NCI-H510A treated with DMSO at 0.1 percent for 48 hours (cell line): ENCODE results near the gene ZBTB22.
"Not testable (repeated sequence)": the region's sequence is repeated elsewhere in the genome, so short reads cannot be mapped to it uniquely, and the experiment has no call there.

Experiments
- DNase-seq: peaks from one replicate; lab custom pipeline; 2025; lab: John Stamatoyannopoulos, UW

ZBTB22 gene

GRCh38 chr6:33301877-33302276 is 15.7 kb downstream of the ZBTB22 start:
- DNase-seq: no peak

DNA sequence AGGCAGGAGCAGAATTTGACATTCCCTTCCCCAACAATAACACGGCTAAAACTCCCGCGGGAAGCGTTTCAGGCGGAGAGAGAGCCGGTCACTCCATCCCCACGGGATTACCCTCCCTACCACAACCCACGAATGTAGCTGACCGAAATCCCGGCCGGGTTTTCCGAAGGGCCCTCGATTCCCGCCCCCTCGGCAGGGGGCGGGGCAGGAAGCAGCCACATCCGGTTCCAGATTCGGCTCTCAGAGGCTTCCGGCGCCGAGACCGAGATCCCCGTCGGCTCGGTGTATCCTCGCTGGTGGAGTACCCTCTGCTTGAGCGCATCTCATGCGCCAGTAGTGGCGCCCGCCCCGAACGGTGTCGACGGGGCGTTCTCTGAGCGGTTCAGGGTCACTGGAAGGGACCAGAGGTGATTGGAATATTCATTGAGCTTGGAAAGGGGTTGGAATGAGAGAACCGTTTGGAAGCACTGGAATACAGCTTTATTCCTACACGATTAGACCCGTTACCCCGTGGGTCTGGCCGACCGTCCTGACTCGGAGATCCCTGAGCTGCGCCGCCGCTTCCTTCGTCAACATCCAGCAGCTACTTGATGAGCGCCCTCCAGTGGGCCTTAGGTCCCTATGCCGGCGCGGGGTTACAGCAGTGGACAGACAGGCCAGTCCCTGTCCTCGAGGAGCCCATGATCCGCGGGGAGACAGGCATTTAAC is 18.2 kb downstream of the ZBTB22 start:
- peak; percentile 95 for DNase-seq

GRCh38 chr6:33298773-33299236 is 18.7 kb downstream of the ZBTB22 start, which contains the start of gene RGL2:
TSS of gene RGL2 (minus strand) at chr6:33298942. CDS start at chr6:33298610, 332 bp downstream.
- peak; percentile 58 for DNase-seq

DNA sequence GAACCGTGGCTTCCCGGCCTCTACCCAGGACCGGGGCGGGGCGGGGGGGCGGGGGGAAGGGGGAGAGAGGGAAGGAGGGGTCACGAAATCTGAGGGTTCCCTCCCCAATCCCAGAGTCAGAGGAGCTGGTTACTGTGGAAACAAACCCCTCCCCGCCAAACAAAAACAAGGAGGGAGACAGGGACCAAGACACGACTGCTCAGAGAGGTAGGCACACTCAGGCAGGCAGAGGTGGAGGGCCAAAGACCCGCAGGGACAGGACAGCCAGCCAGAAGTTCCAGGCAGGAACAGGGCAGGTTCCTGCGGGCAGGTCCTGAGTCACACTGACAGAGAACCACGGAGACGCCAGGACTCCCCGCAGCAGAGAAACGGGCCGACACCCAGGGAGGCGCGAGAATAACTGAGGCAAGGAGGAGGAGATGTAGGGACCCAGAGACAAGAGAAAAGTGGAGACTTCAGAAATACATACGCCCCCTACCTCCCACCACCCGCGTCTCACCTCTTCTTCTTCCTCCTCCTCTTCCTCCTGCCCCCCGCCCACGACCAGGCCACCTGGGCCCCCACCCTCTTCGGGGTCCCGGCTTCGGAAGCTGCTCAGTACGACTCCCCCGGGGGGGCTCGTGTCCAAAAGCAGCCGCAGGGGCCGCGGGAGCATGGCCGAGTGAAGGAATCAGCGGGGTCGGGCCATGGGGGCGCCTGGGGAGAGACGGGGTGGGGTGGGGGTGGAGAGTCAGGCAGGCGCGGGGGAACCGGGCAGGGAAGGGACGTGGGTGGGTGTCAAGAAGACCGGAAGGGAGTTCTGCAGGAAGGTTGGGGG is 19.4 kb downstream of the ZBTB22 start:
- peak; percentile 58 for DNase-seq

- DNase-seq: peak; percentile 49
These were observed 20.1 kb downstream of the ZBTB22 start for GRCh38 chr6:33297406-33297955.

DNA sequence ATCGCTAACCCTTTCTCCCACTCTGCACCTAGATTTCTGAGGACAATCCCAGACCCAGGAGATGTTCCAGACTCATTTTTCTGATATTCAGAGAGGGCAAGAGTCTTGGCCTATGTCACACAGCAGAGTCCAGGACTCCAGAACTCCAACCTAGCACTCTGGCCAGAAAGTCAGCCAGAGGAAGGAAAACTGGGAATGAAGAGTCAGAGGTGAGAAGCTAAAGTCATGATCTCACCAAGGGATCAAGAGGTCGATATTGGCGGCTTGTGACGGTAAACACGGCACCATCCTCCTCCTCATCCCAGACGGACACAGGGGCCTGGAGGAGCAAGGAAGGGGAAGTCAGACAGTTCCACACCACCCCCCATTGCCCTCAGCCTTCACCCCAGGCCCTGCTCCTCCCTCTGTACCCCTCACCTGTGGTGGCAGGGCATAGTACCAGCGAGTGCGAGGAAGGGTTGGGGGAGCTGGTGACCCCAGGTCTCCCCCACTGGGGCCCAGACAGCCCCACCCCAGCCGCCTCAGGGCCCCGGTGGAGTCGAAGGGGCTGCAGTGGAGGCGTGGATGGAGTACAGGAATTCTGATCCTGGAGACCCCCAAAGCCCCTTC is 20.6 kb downstream of the ZBTB22 start:
- no peak for DNase-seq

- no peak for DNase-seq
These were observed 21.7 kb downstream of the ZBTB22 start for GRCh38 chr6:33295621-33296369.

DNA sequence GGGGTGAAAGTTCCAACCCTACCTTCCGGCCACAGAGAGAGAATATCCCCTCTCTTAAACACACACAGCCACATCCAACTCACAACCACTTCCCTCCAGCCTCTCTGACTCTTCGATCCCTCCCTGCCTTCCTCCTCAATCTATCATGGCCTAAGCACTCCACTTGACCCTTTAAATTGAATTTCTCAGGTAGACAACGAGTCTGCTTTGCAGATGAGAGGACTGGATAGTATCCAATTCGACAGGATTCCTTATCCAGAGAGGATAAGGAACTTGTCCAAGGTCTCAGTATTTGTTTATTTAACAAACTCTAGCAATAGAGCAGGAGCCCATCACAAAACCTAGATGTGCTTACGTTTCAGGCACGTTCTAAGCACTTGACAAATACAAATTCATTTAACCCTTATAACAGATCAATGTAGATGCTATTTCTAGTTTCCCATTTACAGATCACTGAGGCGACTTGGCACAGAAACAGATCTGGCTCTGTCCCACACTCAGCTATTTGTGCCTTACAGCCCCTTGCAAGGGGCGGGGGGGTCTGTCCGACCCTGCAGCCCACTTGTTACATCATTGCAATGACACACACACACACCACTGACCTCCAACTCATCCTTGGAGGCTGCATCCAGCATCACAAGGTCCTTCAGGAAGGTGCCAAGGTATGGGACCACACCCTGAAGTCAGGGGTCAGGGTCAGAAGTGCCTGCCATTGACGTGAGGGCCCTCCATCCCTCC is 23.3 kb downstream of the ZBTB22 start:
- DNase-seq: no peak

GRCh38 chr6:33292996-33293682 is 24.4 kb downstream of the ZBTB22 start:
- DNase-seq: no peak

GRCh38 chr6:33290459-33290858 is 27.1 kb downstream of the ZBTB22 start:
- DNase-seq: no peak

GRCh38 chr6:33289784-33290315 is 27.7 kb downstream of the ZBTB22 start:
- no peak for DNase-seq

DNA sequence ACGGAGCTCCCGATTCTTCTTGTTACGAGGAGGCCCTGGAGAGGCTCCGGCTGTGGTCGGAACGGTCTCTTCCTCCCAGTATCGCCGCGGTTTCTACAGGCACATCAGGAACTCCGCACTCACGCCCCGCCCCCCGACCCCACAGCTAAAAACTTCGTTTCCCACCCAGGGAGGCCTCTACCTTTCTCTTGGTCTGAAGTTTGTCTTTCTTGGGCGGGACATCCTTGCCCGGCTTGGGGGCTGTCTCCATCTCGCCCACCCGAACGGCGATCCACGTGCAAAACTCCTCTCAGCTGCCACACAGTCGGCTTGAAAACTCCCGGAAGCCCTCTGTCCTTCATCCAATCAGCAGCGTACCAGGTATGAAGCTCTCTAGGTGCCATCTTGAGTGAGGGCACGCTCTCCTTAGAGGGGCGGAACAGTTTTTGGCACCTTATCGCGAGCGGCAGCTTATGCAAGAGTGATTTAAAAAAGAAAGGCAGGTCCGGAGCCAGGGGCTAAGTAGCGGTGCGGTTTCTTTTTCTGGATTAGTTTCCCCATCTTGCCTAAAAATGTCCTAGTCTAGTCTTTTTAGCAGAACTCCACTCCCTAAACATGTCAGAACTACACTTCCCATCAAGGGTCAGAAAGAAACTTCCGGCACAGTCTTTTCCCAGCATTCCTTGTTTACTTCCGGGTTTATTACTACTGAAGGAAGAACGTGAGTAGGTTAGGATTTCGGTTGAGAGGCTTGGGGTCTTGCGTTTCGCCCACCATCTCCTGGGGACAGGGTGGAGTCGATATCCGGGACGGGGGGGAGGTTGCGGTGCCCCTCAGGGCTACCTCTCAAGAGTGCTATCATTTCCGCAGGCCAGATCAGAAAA is 28.4 kb downstream of the ZBTB22 start, which contains the start of the genes PFDN6 and WDR46:
TSS of gene PFDN6 (plus strand) at position 681 of the 863 bp plus-strand sequence. CDS start 256 bp downstream, outside the sequence.
TSS of gene WDR46 (minus strand) at position 319 of the 863 bp plus-strand sequence. CDS start at position 250, 69 bp downstream.
- DNase-seq: peak; percentile 99

DNA sequence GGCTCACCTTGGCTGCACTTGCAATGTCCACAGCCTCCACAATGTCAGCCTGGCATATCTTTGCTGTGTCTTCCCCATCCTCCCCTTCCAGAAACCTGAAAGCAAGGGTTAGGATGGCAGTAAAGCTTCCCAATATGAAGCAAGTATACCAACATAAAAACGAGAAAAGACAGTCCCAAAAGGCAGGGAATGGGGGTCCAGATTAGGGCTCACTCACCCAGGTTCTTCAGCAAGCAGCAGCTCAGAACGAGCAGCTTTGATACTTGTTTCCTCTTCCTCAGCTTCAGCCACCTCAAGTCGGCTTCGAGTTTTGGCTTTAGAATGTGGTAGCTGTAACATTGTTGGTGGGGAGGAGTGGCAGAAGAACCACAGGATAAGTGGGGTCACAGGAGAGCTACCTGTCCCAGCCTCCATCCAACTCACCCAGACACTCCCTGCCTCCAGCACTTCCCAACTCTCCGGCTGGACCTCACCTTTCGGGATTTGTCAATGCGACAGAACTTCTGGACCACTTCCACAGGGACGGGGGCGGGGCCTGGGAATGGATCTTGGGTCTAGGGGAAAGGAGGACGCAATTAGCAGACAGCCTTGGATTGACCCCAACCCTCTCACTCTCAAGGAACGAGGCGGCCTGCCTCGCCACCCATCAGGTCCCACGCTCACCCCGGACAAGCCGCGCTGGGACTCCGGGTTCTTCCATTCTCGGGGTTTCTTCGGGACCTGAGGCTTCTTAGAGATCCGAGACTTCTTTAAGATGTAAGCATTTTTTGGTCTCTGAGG is 29.2 kb downstream of the ZBTB22 start:
- no peak for DNase-seq

GRCh38 chr6:33286946-33287914 is 30.3 kb downstream of the ZBTB22 start:
- no peak for DNase-seq

GRCh38 chr6:33285214-33285613 is 32.3 kb downstream of the ZBTB22 start:
- DNase-seq: not testable (repeated sequence)

DNA sequence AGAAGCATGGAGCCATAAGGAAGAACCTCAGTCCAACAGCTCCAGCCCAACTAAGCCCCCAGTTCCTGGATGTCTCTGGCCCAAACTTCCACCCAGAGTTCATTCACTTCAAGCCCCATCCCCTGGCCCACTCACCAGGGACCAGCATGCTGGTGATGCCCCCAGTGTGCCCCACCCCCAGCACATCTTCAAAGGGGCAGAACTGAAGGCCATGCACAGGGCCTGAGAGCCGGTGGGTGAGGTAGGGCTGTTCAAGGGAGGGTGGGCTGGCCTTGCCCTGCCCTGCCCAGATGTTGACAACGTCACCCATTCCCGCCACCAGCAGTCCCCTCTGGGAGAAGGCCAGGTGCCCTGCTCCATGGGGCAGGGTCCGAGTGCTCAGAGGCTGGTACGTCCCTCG is 37.0 kb downstream of the ZBTB22 start:
- DNase-seq: no peak
